ENCODE data around the gene TEC. TPM values are rescaled to one million over a fixed set of nuclear protein-coding genes. Genes with fewer than 3 reads are reported as not detected.

Gene TEC
- total RNA-seq, 2 experiments from 2014 or later = 3.6 to 4.2 TPM

GRCh38 chr4:48269861-48270522, 354 bp upstream of the TEC start:
- ChIA-PET CTCF (interaction anchor here (0.9 to 1.7 kb wide), 6 partner anchors 20 to 142 kb away, joined by 3 to 4 read pairs (median 3); no protein-coding TSS in a partner anchor), POLR2A (interaction anchor here (1.0 kb wide), 1 partner anchor 72 kb away, joined by 3 read pairs; no protein-coding TSS in a partner anchor)
- peak; percentile 95 for ATAC-seq
- Mint-ChIP-seq H3K27ac (peak overlapping the region; percentile 90), H3K4me3 (peak overlapping the region; percentile 88), H3K27me3 (no peaks in the 10 kb centered on the region), H3K9me3 (no peaks in the 10 kb centered on the region), H3K36me3 (ENCODE audit: low read depth) (peaks cover 3% of the 10 kb centered on the region), H3K4me1 (ENCODE audit: low read depth) (peaks cover 15% of the 10 kb centered on the region)
- DNase-seq = peak; percentile 96
- TF ChIP-seq CTCF (IDR thresholded peaks at IDR 0.05) = no peak
- intact Hi-C loops (cut with micrococcal nuclease) = loop anchor here (5.0 kb wide), 1 partner anchor 143 kb away; no protein-coding TSS in a partner anchor

DNA sequence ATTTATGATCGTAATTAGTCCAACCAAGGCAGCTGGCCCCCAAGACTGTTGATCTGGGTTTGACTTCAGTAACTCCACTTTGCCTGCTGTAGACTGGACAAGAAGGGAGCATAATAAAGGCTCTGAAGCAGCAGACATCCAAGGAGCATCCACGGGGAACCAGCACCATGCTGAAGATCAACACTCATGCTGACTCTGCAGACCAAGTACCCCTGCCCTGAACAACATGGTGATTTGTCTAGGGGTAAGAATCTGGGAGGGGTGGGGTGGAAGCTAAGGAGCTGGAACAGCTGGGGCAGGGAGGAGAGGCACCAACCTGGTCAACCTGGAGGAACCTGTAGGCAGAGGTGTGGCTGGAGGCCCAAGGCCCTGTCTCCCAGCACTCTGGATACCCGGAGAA, 2.1 kb downstream of the TEC start:
- no peak for TF ChIP-seq CTCF (IDR thresholded peaks at IDR 0.05)
- no peak overlapping the region for H3K27ac Mint-ChIP-seq
- intact Hi-C loops (cut with micrococcal nuclease) = no loop called here

GRCh38 chr4:48266781-48267180, 2.9 kb downstream of the TEC start:
- no peak for TF ChIP-seq CTCF (IDR thresholded peaks at IDR 0.05)
- H3K36me3 Mint-ChIP-seq (ENCODE audit: low read depth) = peaks cover 3% of the 10 kb centered on the region
- no peaks in the 10 kb centered on the region for H3K9me3 Mint-ChIP-seq
- H3K4me3 Mint-ChIP-seq = no peak overlapping the region
- CTCF ChIA-PET = no interaction called here
- POLR2A ChIA-PET = no interaction called here
- no peaks in the 10 kb centered on the region for H3K27me3 Mint-ChIP-seq
- peaks cover 15% of the 10 kb centered on the region for H3K4me1 Mint-ChIP-seq (ENCODE audit: low read depth)
- DNase-seq (no peak), ATAC-seq (no peak)
- H3K27ac Mint-ChIP-seq = no peak overlapping the region
- intact Hi-C loops (cut with micrococcal nuclease) = no loop called here

More for the DNA sequence above, 2.1 kb downstream of the TEC start:
- no peaks in the 10 kb centered on the region for H3K9me3 Mint-ChIP-seq
- DNase-seq (no peak), ATAC-seq (no peak)
- H3K4me3 Mint-ChIP-seq = no peak overlapping the region
- CTCF ChIA-PET = interaction anchor here (1.2 kb wide), 1 partner anchor 42 kb away, joined by 3 read pairs; no protein-coding TSS in a partner anchor
- POLR2A ChIA-PET = no interaction called here
- peaks cover 3% of the 10 kb centered on the region for H3K36me3 Mint-ChIP-seq (ENCODE audit: low read depth)
- peaks cover 15% of the 10 kb centered on the region for H3K4me1 Mint-ChIP-seq (ENCODE audit: low read depth)
- no peaks in the 10 kb centered on the region for H3K27me3 Mint-ChIP-seq

DNA sequence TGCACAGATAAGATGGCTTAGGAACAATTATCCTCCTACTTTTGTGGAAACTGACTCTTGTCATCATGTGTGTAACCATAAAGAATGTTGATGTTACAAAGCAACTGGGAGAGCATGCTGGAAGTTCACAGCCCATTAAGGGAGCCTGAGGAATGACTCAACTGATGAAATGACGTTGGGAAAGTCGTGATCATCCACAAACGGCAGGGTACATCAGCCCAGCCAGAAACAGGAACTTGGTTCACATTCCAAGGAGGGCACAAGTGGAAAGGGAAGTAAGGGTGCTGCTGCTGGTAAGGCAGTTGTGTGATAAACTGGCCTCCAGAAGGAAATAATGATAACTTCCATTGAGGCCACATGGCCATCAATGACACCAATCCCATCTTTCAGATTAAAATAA, 6.7 kb downstream of the TEC start:
- peaks cover 4% of the 10 kb centered on the region for H3K36me3 Mint-ChIP-seq (ENCODE audit: low read depth)
- H3K9me3 Mint-ChIP-seq = no peaks in the 10 kb centered on the region
- ChIA-PET POLR2A (no interaction called here), CTCF (interaction anchor here (1.2 kb wide), 1 partner anchor 13 kb away, joined by 6 read pairs; no protein-coding TSS in a partner anchor)
- intact Hi-C loops (cut with micrococcal nuclease) = no loop called here
- peaks cover 14% of the 10 kb centered on the region for H3K4me1 Mint-ChIP-seq (ENCODE audit: low read depth)
- no peak for TF ChIP-seq CTCF (IDR thresholded peaks at IDR 0.05)
- DNase-seq (no peak), ATAC-seq (no peak)
- no peak overlapping the region for H3K4me3 Mint-ChIP-seq
- H3K27ac Mint-ChIP-seq = no peak overlapping the region
- H3K27me3 Mint-ChIP-seq = no peaks in the 10 kb centered on the region

GRCh38 chr4:48262484-48262883, 7.2 kb downstream of the TEC start:
- ChIA-PET CTCF (interaction anchor here (1.2 kb wide), 1 partner anchor 13 kb away, joined by 6 read pairs; no protein-coding TSS in a partner anchor), POLR2A (no interaction called here)
- intact Hi-C loops (cut with micrococcal nuclease) = no loop called here
- Mint-ChIP-seq H3K9me3 (no peaks in the 10 kb centered on the region), H3K27ac (no peak overlapping the region), H3K36me3 (ENCODE audit: low read depth) (peaks cover 4% of the 10 kb centered on the region), H3K4me3 (no peak overlapping the region), H3K27me3 (no peaks in the 10 kb centered on the region), H3K4me1 (ENCODE audit: low read depth) (peaks cover 14% of the 10 kb centered on the region)
- ATAC-seq (no peak), DNase-seq (no peak)
- TF ChIP-seq CTCF (IDR thresholded peaks at IDR 0.05) = no peak
